Lower leg skin (tissue), 4 donors: Measurements from ENCODE around the gene MBD3. TPM values are rescaled to one million over a fixed set of nuclear protein-coding genes. Genes with fewer than 3 reads are reported as not detected.

Source experiments
- DNase-seq, 2 donors: peaks; one replicate each; pipeline ENCODE4 v3.0.0-alpha.2; 2019; ENCODE audit warnings: low spot score in 2 of 2
- H3K4me3 ChIP-seq: fragments of 200-600 bp; sonication (generic); 2 replicates; pipeline ENCODE4 v1.5.1; 2017; ENCODE audit warnings: mild to moderate bottlenecking, low read depth; ENCODE audit not compliant: poor library complexity, severe bottlenecking
- POLR2A ChIP-seq, 2 donors: fragments of 450-650 bp; IDR thresholded peaks; one replicate each; pipeline ENCODE4 v1.6.1; 2016 to 2017; ENCODE audit warnings: antibody characterized with exemption in 2 of 2, mild to moderate bottlenecking in 1 of 2, moderate library complexity in 1 of 2
- WGBS, 2 donors: methylation state at CpG; one replicate each; pipeline ENCODE4 v1.1.5; 2018; 5-methylcytosine and 5-hydroxymethylcytosine counted together
- intact Hi-C: fragments of 100-400 bp; cut with DNase I; formaldehyde crosslinking; loops from one replicate; pipeline ENCODE4 v1.15.0; 2023; ENCODE audit warnings: low total_unique reads
- total RNA-seq, 4 donors: library from RNA; depleted of rRNA; stranded (reverse); fragments of >200 nt; gene quantifications; one replicate each; pipeline ENCODE4 v1.1.0, GENCODE V29; 2016
- TF ChIP-seq, protein P1 (sequence below), 3 donors: fragments of 450-650 bp; IDR thresholded peaks; one replicate each; pipeline ENCODE4 v1.5.1; 2016; ENCODE audit warnings: antibody characterized with exemption in 3 of 3, mild to moderate bottlenecking in 3 of 3, moderate library complexity in 2 of 3

The MBD3 gene
- total RNA-seq, 4 donors from 2014 or later, result 51.7 to 85.7 (median 79.3) TPM

DNA sequence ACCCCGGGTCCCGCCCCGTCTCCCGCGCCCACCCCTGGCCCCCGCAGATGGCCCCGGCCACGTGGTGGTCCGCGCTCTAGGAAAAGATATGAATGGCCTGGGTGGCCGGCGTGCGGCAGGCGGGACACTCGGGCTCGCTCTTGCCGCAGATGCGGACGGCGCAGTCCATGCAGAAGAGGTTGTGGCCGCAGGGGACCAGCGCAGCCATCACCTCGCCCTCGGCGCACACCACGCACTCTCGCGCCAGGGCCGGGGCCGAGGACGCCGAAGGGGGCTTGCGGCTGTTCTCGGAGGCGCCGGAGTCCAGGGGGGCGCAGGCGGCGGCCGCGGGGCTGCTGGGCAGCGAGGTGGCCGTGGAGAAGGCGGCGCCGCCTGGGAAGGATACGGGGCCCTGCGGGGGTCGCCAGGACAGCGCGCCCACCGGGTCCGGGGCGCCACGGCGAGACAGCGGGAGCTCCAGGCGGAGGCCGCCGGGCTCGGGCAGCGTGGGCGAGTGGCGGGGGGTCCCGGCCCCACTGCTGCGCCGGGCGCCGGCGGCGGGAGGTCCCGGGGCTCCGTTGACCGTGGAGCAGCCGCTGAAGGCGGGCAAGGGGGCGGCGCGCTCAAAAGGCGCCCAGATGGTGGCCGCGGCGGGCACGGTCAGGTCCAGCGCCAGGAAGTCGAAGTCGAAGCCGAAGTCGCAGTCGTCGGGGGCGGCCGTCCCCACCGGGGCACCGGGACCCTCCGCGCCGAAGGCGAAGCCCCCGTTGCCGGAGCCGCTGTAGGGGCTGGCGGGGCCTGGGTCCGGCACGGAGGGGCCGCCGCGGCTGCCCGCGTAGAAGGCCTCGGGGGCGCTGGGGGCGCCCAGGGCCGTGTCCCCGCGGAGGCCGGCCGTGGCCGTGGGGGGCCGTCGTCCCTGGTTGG lies 36.9 kb downstream of the MBD3 start:
- TF ChIP-seq, protein P1, sequence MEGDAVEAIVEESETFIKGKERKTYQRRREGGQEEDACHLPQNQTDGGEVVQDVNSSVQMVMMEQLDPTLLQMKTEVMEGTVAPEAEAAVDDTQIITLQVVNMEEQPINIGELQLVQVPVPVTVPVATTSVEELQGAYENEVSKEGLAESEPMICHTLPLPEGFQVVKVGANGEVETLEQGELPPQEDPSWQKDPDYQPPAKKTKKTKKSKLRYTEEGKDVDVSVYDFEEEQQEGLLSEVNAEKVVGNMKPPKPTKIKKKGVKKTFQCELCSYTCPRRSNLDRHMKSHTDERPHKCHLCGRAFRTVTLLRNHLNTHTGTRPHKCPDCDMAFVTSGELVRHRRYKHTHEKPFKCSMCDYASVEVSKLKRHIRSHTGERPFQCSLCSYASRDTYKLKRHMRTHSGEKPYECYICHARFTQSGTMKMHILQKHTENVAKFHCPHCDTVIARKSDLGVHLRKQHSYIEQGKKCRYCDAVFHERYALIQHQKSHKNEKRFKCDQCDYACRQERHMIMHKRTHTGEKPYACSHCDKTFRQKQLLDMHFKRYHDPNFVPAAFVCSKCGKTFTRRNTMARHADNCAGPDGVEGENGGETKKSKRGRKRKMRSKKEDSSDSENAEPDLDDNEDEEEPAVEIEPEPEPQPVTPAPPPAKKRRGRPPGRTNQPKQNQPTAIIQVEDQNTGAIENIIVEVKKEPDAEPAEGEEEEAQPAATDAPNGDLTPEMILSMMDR (IDR thresholded peaks at IDR 0.05), result no peak
- no peak for TF ChIP-seq POLR2A (IDR thresholded peaks at IDR 0.05)
- H3K4me3 ChIP-seq, result no peak overlapping the region
- 94% methylated on average over 101 to 115 of the region's 121 CpGs for WGBS, 2 donors
- intact Hi-C loops, result no loop called here
- DNase-seq, result no peak

DNA sequence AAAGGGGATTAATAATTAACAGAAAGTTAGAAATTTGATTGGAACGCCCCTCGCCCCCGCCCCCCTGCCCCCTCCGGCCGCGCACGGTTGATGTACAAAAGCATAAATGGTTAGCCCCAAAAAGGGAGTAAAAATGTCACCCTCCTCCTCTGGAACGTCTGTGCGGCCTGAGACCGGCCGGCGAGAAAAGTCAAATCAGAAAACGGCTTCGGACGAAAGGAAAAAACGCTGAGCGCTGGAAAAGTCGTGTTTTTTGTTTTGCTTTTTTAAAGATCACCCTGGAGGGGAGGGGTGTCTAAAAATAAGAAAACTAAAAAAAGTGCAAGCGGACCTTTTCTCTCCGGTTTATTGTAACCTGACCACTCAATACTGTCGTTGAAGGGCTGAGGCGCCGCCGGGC lies 37.7 kb downstream of the MBD3 start:
- no peak for DNase-seq
- H3K4me3 ChIP-seq, result no peak overlapping the region
- TF ChIP-seq POLR2A (IDR thresholded peaks at IDR 0.05), result no peak
- TF ChIP-seq, protein P1 (IDR thresholded peaks at IDR 0.05), result no peak
- 92 to 93% methylated on average over 24 of the region's 24 CpGs for WGBS, 2 donors
- intact Hi-C loops, result no loop called here

DNA sequence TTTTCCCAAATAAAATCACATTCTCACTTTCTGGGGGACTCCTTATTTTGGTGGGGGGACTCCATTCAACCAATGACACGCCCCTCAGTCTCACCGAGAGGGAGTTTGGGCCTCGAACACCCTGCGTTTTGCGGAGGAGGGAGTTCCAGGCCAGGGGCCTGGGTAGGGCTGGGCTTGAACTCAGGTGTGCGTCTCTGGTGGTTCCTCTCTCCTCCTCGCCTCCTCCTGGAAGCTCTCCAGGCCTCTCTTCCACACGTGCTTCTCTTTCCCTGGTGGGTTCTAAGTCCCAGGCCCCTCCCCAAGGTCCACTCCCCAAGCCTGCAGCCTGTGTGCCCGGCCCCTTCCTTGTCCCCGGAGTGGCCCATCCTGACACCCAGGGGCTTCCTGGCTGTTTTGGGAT lies 39.2 kb downstream of the MBD3 start:
- H3K4me3 ChIP-seq, result no peak overlapping the region
- TF ChIP-seq POLR2A (IDR thresholded peaks at IDR 0.05), result no peak
- TF ChIP-seq, protein P1 (IDR thresholded peaks at IDR 0.05), result no peak
- WGBS, 2 donors, result 88 to 92% methylated on average over 10 of the region's 10 CpGs
- intact Hi-C loops, result no loop called here
- DNase-seq, result no peak

DNA sequence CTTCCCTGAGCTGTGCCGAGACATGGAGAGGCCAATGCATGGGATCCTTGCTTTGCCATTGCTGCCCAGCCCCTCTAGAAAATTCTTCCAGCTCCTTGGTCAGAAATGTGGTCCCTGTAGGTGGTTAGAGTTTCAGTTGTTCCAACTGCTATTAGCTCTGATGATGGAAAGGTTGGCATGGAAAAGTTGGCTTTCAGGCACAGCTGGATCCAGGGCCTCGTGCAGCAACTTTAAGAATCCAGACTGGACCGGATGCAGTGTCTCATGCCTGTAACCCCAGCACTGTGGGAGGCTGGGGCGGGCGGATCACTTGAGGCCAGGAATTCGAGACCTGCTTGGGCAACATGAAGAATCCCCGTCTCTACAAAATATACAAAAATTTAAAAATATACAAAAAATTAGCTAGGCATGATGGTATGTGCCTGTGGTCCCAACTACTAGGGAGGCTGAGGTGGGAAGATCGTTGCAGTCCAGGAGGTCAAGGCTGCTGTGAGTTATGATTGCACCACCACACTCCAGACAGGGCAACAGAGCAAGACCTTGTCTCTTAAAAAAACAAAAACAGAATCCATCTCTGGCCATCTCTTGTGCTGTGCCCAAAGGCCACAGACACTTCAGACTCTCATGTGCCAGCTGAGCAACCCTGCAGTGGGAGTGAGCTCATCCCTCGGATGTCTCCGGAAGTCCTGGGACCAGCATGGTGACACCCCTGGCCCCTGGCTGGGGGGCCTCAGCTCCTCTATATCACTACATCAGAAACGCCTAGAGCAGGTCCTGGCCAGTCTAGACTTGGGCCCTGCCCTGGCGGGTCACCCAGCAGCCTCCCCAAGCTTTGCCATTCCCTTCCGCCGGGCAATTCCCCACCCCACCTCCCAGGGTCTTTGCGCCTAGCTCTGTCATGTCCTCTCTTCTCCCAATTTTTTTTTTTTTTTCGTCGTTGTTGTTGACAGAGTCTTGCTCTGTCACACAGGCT lies 41.3 kb downstream of the MBD3 start:
- no peak for TF ChIP-seq POLR2A (IDR thresholded peaks at IDR 0.05)
- TF ChIP-seq, protein P1 (IDR thresholded peaks at IDR 0.05), result no peak
- H3K4me3 ChIP-seq, result no peak overlapping the region
- intact Hi-C loops, result no loop called here
- 80% methylated on average over 17 of the region's 17 CpGs for WGBS, 2 donors
- no peak for DNase-seq

DNA sequence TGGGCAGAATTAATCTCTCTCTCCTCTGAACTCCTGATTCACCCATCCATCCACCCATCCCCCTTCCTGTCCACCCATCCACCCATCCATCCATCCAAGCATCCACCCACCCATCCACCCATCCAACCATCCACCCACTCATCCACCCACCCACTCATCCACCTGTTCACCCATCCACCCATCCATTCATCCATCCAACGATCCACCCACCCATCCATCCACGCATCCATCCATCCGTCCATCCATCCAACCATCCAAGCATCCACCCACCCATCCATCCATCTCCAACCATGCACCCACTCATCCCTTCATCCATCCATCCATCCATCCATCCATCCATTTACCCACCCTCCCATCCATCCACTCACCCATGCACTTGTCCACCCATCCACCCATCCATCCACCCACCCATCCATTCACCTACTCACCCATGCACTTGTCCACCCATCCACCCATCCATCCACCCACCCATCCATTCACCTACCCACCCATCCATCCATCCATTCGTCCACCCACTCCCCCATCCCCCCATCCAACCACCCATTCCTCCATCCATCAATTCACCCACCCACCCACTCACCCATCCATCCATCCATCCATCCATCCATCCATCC lies 43.2 kb downstream of the MBD3 start:
- intact Hi-C loops, result loop anchor here (5.0 kb wide), 1 partner anchor 123 kb away; no protein-coding TSS in a partner anchor
- no peak overlapping the region for H3K4me3 ChIP-seq
- 85 to 90% methylated on average over 4 of the region's 4 CpGs for WGBS, 2 donors
- no peak for DNase-seq
- no peak for TF ChIP-seq POLR2A (IDR thresholded peaks at IDR 0.05)
- TF ChIP-seq, protein P1 (IDR thresholded peaks at IDR 0.05), result no peak
